Measurements from ENCODE around the gene CEP55.
"Not testable (repeated sequence)": the region's sequence is repeated elsewhere in the genome, so short reads cannot be mapped to it uniquely, and the experiment has no call there.

The CEP55 gene

GRCh38 chr10:93514521-93514920, 18.1 kb downstream of the CEP55 start:
- in situ Hi-C loops (cut with HindIII; ENCODE audit: low sequenced_read_pairs): loop anchor here (25.0 kb wide), 2 partner anchors 402 to 627 kb away; no protein-coding TSS in a partner anchor
- no peak overlapping the region for H3K4me3 ChIP-seq (ENCODE audit: low read depth, low read length)
- DNase-seq (ENCODE audit: low read depth): no peak
- no peak for TF ChIP-seq CTCF (IDR thresholded peaks at IDR 0.05; ENCODE audit: low read depth, low read length, missing control alignments)

- no peak overlapping the region for H3K4me3 ChIP-seq (ENCODE audit: low read depth, low read length)
- no peak for DNase-seq (ENCODE audit: low read depth)
- no peak for TF ChIP-seq CTCF (IDR thresholded peaks at IDR 0.05; ENCODE audit: low read depth, low read length, missing control alignments)
- in situ Hi-C loops (cut with HindIII; ENCODE audit: low sequenced_read_pairs): loop anchor here (25.0 kb wide), 2 partner anchors 403 to 628 kb away; no protein-coding TSS in a partner anchor
These were observed 18.9 kb downstream of the CEP55 start for GRCh38 chr10:93515071-93516005.

GRCh38 chr10:93516006-93516380, 19.6 kb downstream of the CEP55 start:
- H3K4me3 ChIP-seq (ENCODE audit: low read depth, low read length): no peak overlapping the region
- no peak for DNase-seq (ENCODE audit: low read depth)
- in situ Hi-C loops (cut with HindIII; ENCODE audit: low sequenced_read_pairs): loop anchor here (25.0 kb wide), 2 partner anchors 404 to 629 kb away; no protein-coding TSS in a partner anchor
- TF ChIP-seq CTCF (IDR thresholded peaks at IDR 0.05; ENCODE audit: low read depth, low read length, missing control alignments): no peak

- DNase-seq (ENCODE audit: low read depth): no peak
- no peak overlapping the region for H3K4me3 ChIP-seq (ENCODE audit: low read depth, low read length)
- in situ Hi-C loops (cut with HindIII; ENCODE audit: low sequenced_read_pairs): loop anchor here (25.0 kb wide), 2 partner anchors 406 to 631 kb away; no protein-coding TSS in a partner anchor
- no peak for TF ChIP-seq CTCF (IDR thresholded peaks at IDR 0.05; ENCODE audit: low read depth, low read length, missing control alignments)
These were observed 22.1 kb downstream of the CEP55 start for GRCh38 chr10:93518531-93518930.

- no peak for TF ChIP-seq CTCF (IDR thresholded peaks at IDR 0.05; ENCODE audit: low read depth, low read length, missing control alignments)
- DNase-seq (ENCODE audit: low read depth): no peak
- no peak overlapping the region for H3K4me3 ChIP-seq (ENCODE audit: low read depth, low read length)
- in situ Hi-C loops (cut with HindIII; ENCODE audit: low sequenced_read_pairs): no loop called here
These were observed 38.9 kb downstream of the CEP55 start for GRCh38 chr10:93535293-93535692.

- DNase-seq (ENCODE audit: low read depth); in situ Hi-C loops (cut with HindIII; ENCODE audit: low sequenced_read_pairs): not testable (repeated sequence)
These were observed 44.5 kb downstream of the CEP55 start for GRCh38 chr10:93540871-93541270.

More at GRCh38 chr10:93540871-93541270, 44.5 kb downstream of the CEP55 start:
- H3K4me3 ChIP-seq (ENCODE audit: low read depth, low read length): not testable (repeated sequence)

All from astrocyte of the cerebellum (primary cell).